NCI-H2227 (cell line): Measurements from ENCODE around the gene MALT1.
A peak's percentile ranks its signal among the peaks of the same experiment; 100 is the strongest.
"Not testable (repeated sequence)": the region's sequence is repeated elsewhere in the genome, so short reads cannot be mapped to it uniquely, and the experiment has no call there.

Experiments
- DNase-seq: peaks from one replicate; lab custom pipeline; 2025; ENCODE audit not compliant: unreplicated experiment; lab: John Stamatoyannopoulos, UW

MALT1 gene, protein sequence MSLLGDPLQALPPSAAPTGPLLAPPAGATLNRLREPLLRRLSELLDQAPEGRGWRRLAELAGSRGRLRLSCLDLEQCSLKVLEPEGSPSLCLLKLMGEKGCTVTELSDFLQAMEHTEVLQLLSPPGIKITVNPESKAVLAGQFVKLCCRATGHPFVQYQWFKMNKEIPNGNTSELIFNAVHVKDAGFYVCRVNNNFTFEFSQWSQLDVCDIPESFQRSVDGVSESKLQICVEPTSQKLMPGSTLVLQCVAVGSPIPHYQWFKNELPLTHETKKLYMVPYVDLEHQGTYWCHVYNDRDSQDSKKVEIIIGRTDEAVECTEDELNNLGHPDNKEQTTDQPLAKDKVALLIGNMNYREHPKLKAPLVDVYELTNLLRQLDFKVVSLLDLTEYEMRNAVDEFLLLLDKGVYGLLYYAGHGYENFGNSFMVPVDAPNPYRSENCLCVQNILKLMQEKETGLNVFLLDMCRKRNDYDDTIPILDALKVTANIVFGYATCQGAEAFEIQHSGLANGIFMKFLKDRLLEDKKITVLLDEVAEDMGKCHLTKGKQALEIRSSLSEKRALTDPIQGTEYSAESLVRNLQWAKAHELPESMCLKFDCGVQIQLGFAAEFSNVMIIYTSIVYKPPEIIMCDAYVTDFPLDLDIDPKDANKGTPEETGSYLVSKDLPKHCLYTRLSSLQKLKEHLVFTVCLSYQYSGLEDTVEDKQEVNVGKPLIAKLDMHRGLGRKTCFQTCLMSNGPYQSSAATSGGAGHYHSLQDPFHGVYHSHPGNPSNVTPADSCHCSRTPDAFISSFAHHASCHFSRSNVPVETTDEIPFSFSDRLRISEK

DNA sequence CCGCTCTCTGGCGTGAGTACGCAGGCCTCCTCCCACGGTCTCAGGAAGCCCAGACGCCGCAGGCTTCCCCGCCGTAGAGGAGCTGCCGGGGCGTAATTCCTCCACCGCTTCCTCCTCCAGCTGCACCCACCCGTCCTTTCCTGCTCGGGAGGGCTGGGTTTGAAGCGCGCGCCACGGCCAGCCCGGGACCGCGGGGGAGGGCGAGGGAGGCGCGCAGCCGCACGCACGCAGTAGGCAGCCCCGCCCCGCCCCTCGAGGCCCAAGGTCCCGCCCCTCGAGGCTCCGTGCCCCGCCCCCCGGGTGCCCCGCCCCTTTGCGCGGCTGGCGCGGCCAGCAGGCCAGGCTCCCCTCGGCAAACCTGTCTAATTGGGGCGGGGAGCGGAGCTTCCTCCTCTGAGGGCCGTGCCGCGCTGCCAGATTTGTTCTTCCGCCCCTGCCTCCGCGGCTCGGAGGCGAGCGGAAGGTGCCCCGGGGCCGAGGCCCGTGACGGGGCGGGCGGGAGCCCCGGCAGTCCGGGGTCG, at the start of gene MALT1:
MALT1 (plus strand) TSS at position 355 of the 521 bp plus-strand sequence. CDS start 179 bp downstream, outside the sequence.
- peak; percentile 95 for DNase-seq

DNA sequence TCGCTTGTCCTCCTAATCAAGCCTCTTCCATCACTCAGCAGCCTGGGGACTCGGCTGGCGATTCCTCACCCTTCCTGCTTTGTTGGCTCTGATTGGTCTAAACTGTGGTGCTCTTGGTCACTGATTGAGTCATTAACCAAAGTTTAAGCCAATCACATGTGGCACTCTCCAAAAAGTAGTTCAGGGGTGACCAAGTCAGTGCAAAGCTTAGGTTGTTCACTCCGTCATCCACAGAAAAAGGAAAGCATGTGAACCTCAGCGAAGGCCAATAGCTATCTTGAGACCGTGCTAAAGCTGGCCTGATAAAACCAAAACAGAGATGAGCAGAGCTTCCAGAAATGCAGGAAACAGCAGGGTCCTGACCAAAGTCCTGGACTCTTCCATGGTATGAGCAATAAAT, 47.3 kb upstream of the MALT1 start:
- DNase-seq: no peak

- no peak for DNase-seq
Measured at GRCh38 chr18:58625839-58626238, 45.4 kb upstream of the MALT1 start.

DNA sequence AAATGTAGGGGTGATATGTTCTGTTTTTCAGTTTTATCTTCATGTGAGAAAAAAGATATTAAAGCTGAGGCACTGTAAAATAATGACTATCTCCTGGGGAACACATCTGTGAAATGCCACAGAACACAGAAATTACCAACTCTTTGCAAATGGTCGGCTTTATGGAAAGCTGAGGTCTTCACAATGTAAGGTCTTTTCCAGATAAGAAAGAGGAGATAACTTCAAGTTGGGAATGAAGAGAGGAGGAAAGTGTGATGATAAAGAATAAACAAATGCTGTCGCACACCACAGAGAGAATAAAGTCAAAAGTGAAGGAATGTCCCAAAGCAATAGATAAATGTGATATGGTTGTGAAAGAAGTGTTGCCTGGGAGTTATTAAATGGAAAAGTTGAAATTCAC, 41.2 kb upstream of the MALT1 start:
- DNase-seq: no peak

DNA sequence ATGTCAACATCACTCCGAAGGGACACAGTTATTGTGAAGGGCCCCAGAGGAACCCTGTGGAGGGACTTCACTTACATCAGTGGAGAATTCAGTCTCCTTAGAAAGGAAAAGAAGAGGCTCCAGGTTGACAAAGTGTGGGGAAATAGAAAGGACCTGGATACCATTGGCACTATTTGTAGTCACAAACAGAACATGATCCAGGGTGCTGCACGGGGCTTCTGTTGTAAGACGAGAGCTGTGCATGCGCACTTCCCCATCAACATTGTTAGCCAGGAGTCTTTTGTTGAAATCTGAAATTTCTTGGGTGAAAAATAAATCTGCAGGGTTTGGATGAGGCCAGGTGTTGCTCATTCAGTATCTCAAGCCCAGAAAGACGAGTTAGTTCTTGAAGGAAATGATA, 40.0 kb upstream of the MALT1 start:
- DNase-seq: no peak

DNA sequence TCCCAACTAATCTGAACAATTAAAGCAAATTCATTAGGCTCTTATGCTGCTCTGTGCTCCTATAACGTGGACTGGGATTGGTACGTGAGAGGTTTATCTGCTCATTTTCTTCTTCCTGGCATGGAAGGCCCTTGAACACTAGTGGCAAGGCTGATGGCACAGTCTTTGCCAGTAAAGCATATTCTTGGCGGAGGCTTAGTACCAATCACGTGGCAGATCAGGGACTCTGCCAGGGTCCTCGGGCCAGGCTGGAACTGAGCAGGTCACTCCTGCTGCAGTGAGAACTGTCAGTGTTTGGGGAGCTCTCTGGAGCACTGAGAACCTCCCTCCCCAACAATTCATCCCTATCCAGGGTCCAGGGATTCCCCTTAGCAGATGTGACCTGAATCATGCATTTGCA, 38.7 kb upstream of the MALT1 start:
- no peak for DNase-seq

- DNase-seq: no peak
Measured at GRCh38 chr18:58633874-58634273, 37.4 kb upstream of the MALT1 start.

DNA sequence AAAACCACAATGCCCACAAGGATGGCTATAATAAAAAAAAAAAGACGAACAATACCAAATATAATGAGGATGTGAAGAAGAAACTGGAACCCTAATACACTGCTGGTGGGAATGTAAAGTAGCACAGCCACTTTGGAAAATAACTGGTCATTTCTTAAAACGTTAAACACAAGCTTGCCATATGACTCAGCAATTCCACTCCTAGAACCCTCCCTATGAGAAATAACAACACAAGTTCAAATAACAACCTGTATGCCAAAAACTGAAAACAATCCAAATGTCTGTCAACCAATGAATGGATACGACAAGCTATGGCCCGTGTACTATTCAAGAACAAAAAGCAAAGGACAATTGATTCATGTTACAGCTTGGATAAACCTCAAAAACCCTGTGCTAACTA, 35.4 kb upstream of the MALT1 start:
- DNase-seq: no peak

GRCh38 chr18:58637197-58637596, 34.1 kb upstream of the MALT1 start:
- no peak for DNase-seq

DNA sequence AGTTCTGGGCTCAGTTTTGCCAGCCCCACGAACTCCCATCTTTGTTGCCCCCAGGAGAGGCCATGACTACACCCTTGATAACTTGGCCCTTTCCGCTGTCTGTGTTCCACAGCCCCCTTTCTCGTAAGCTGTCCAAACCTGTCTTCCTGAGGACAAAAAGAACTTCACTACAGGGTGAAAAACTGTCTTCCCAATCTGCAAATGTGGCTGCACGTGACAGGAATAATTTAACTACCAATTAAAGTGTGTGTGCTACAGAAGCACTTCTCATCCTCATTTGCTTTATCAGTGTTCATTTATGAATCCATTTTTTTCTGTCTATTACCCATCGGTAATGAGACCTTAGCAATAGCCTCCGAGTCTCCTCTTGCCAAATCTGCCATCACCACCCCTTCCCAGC, 33.3 kb upstream of the MALT1 start:
- no peak for DNase-seq

DNA sequence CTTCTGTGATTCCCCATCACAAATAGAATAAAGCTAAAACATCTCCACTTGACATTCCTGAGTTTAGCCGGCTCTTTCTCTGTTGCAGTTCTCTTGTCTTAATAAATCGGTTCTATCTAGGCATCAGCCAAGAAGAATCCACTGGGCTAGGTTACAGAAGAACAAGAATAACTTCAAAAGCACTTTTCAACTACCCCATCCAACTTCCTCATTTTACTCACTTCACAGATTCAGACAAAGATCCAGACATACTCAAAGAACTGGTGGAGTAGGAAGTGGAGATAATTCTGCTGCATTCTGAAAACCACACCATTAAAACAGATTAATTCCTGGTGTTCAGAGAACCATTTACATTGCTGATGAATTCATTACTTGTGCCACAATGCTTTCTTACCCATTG, 32.8 kb upstream of the MALT1 start:
- DNase-seq: no peak

DNA sequence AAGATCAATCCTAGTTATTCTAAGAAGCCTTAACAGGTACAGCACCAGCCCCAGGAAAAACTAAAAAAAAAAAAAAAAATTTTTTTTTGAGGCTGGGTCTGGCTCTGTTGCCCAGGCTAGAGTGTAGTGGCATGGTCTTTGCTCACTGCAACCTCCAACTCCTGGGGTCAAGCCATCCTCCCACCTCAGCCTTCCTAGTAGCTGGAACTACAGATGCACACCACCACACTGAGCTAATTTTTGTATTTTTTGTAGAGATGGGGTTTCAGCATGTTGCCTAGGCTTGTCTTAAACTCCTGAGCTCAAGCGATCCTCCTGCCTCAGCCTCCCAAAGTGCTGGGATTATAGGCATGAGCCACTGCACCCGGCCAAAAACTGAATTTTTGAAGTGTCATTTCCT, 32.0 kb upstream of the MALT1 start:
- DNase-seq: no peak

GRCh38 chr18:58639751-58640427, 31.4 kb upstream of the MALT1 start:
- DNase-seq: no peak

DNA sequence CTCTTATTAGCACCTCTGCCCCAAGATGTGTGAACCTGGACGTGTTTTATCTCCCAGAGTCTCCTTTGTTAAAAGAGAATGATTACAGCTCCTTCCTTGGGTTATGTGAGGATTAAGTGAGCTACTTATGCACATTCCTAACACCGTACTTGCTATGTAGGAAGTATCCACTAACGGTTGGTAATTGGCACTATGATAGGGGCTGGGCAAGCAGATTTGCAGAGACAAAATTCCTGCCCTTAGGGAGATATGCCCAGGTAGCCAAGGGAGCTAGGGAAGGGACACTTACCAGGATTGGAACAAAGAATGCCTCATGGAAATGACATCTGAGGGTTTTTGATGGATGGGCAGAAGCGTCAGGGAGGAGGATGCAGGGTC, 30.8 kb upstream of the MALT1 start:
- no peak for DNase-seq

GRCh38 chr18:58640891-58641610, 30.2 kb upstream of the MALT1 start:
- DNase-seq: no peak

DNA sequence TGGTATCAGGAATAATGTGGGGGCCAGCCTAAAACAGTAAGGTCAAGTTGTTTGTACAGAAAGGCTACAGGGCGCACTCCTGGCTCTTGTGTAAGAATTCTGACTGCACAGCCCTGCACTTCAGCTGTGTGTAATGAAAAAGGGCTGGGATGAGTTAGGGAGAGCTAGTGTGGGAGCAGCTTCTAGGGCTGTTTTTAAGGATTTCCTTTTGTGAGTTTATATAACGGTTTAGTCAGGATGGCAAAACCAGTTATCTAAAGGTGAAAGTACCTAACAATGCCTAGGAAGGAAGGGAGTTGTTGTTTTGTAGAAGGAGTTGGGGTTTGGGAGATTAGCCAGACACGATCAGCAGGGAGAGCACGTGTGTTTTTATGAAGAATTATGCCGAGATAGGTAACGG, 27.7 kb upstream of the MALT1 start:
- DNase-seq: not testable (repeated sequence)

- no peak for DNase-seq
Measured at GRCh38 chr18:58645398-58645797, 25.9 kb upstream of the MALT1 start.

DNA sequence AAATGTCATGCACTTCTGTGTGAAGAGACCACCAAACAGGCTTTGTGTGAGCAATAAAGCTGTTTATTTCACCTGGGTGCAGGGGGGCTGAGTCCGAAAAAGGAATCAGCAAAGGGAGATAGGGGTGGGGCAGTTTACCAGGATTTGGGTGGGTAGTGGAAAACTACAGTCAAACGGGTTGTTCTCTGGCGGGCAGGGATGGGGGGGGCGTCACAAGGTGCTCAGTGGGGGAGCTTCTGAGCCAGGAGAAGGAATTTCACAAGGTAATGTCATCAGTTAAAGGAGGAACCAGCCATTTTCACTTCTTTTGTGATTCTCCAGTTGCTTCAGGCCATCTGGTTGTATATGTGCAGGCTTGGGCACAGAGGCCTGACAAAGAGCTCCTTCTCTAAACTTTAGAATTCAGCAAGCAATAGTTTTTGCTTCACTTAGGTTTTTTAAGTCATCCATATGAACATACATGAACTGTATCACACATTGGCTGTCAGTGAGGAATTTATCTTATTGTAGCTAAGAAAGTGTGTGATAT, 24.9 kb upstream of the MALT1 start:
- no peak for DNase-seq

GRCh38 chr18:58649966-58650816, 21.1 kb upstream of the MALT1 start:
- DNase-seq: no peak

- not testable (repeated sequence) for DNase-seq
Measured at GRCh38 chr18:58650830-58651229, 20.4 kb upstream of the MALT1 start.
